Upper lobe of left lung (tissue), 4 donors: Measurements from ENCODE around the gene NUP214.

Source experiments
- CTCF ChIP-seq, 6 experiments: fragments of 450-650 bp in 4 of 6; fragments of 200-600 bp in 2 of 6; sonication (generic) in 2 of 6; IDR thresholded peaks; one replicate each; pipeline ENCODE4 v1.5.1; 2016 to 2019; ENCODE audit warnings: antibody characterized with exemption in 6 of 6
- EP300 ChIP-seq, 4 donors: sonication (generic); formaldehyde crosslinking; IDR thresholded peaks; one replicate each; pipeline ENCODE4 v1.5.1; 2017; ENCODE audit warnings: antibody characterized with exemption in 4 of 4, control low read depth in 2 of 4
- POLR2A ChIP-seq, 4 donors: fragments of 450-650 bp; IDR thresholded peaks; one replicate each; pipeline ENCODE4 v1.5.1; 2016 to 2017; ENCODE audit warnings: antibody characterized with exemption in 4 of 4, mild to moderate bottlenecking in 2 of 4

GRCh38 chr9:131233995-131234394 is 108.6 kb downstream of the NUP214 start:
- TF ChIP-seq CTCF (IDR thresholded peaks at IDR 0.05), result no peak
- TF ChIP-seq POLR2A (IDR thresholded peaks at IDR 0.05), result no peak
- no peak for TF ChIP-seq EP300 (IDR thresholded peaks at IDR 0.05)
